Stomach (tissue), 4 donors: Measurements from ENCODE around the gene COL1A1.

Experiments
- CTCF ChIP-seq, 7 experiments: fragments of 450-650 bp in 4 of 7; fragments of 200-600 bp in 3 of 7; sonication (generic) in 3 of 7; IDR thresholded peaks; one replicate each; pipeline ENCODE4 v1.5.1; 2016 to 2019; ENCODE audit warnings: antibody characterized with exemption in 7 of 7, control low read depth in 2 of 7, mild to moderate bottlenecking in 1 of 7
- EP300 ChIP-seq: sonication (generic); formaldehyde crosslinking; IDR thresholded peaks from one replicate; pipeline ENCODE4 v1.6.1; 2017; ENCODE audit warnings: antibody characterized with exemption
- POLR2A ChIP-seq, 4 donors: fragments of 450-650 bp; IDR thresholded peaks; one replicate each; pipeline ENCODE4 v1.6.1; 2016; ENCODE audit warnings: antibody characterized with exemption in 4 of 4, control low read depth in 2 of 4, mild to moderate bottlenecking in 1 of 4, moderate library complexity in 1 of 4

- TF ChIP-seq CTCF (IDR thresholded peaks at IDR 0.05): no peak
- no peak for TF ChIP-seq POLR2A (IDR thresholded peaks at IDR 0.05)
- TF ChIP-seq EP300: no peak
These were observed 9.9 kb downstream of the COL1A1 start for GRCh38 chr17:50191359-50192143.
